GDM1 (cell line): Measurements from ENCODE around the gene MED6.

ENCODE experiments used
- DNase-seq: peaks from one replicate; lab custom pipeline; 2025; lab: John Stamatoyannopoulos, UW

Gene MED6

GRCh38 chr14:70600382-70601157 is at the start of gene MED6:
TSS of gene MED6 (minus strand) at chr14:70600655. CDS start at chr14:70600637, 18 bp downstream.
- DNase-seq = peak; percentile 89

DNA sequence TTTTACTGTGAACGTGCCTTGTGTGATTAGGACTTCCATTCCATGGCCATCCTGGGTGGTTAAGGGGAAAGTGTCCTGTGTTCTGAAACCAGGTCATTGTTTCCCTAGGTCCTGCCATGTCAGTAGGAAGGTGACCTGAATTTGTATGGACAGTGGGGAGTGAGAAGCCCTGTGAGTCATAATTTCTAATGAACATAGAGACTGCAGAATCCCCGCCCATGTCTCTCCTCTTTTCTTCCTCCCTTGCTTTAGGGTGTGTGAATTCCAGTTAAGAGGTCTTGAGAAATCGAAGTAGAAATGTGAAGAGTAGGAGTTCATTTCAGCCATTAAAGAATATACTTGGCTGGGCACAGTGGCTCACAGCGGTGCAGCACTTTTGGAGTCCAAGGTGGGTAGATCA is 49.3 kb upstream of the MED6 start:
- no peak for DNase-seq

GRCh38 chr14:70648346-70648745 is 47.9 kb upstream of the MED6 start:
- no peak for DNase-seq

GRCh38 chr14:70646705-70647104 is 46.2 kb upstream of the MED6 start:
- no peak for DNase-seq

- DNase-seq = no peak
Measured at GRCh38 chr14:70645892-70646291, 45.4 kb upstream of the MED6 start.

GRCh38 chr14:70643967-70644366 is 43.5 kb upstream of the MED6 start:
- DNase-seq = no peak

DNA sequence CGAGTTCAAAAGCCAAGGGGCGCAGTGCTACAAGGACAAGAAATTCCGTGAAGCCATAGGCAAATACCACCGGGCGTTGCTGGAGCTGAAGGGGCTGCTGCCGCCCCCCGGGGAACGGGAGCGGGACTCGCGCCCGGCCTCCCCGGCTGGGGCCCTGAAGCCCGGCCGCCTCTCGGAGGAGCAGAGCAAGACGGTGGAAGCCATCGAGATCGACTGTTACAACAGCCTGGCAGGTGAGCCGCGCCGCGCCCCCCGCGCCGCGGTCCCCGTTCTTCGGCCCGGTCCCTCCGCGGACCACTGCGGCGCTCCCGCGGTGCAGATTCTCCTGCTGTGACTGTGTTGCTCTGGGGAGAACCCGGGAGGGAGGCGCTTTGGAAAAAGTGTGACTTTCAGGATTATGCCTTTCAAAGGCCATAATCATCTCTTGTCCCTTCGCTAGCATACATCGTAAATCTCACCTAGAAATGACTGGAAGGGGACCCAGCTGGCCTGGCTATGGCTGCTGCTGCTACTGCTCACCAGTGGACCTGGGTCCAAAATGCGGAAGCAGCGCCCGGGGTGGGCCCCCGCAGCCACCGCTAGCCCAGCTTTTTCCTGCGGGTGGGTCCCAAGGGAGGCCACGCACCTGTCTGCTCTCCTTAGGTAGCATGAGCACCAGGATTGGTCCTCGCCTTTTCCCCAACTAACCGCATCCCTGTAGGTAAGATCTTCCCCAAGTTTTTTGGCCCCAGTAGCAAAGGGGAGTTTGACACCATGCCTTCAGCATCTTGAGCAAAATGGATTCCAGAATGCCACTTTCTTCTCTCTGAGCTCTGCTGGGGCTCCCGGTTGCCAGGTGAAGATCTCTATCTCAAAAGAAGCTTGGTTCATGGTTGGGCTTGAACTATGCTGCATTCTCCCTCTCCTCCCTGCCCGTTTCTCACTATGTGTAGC is 42.1 kb upstream of the MED6 start:
- peak; percentile 46 for DNase-seq

- no peak for DNase-seq
Measured at GRCh38 chr14:70641548-70642302, 41.3 kb upstream of the MED6 start, which contains the start of gene TTC9. TSS of gene TTC9 (plus strand) at chr14:70641916. CDS start at chr14:70642130, 214 bp downstream.

GRCh38 chr14:70640938-70641547 is 40.6 kb upstream of the MED6 start:
- no peak for DNase-seq

GRCh38 chr14:70638416-70638815 is 38.0 kb upstream of the MED6 start:
- DNase-seq = no peak

- DNase-seq = no peak
Measured at GRCh38 chr14:70635971-70636595, 35.6 kb upstream of the MED6 start.

DNA sequence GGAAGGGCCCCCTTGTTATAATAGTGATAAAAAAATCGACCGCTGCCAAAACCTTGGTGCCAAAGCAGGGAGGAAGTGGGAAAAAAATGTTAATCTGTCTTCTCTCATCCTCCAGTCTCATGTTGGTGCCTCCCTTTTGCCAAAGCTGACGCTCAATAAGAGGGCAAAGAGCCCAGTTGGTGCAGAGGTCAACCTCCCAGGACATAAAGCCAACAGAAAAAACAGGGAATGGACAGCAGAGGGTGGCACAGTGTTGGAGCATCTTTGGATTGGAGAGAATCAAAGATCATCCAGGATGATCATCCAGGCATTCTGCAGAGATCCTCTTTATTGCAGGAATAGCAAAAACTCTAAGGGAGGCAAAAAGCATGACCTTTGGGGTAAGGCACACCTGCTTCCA is 31.5 kb upstream of the MED6 start:
- DNase-seq = no peak

DNA sequence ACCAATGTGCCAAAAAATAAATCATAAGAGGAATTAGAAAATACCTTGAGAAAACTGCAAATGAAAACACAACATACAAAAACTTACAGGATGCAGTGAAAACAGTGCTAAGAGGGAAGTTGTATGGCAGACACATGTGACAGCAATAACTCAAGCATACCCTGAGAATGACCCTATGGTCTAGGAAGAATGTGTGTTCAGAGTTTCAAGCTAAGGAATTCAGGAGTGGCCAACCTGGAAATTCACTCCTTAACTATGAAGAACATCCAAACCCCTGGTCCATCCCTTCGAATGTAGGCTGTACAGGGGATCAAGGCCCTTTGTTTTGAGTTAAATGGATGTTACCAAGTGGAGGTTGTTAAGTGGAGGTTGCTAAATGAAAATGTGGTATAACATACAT is 24.5 kb upstream of the MED6 start:
- DNase-seq = no peak

DNA sequence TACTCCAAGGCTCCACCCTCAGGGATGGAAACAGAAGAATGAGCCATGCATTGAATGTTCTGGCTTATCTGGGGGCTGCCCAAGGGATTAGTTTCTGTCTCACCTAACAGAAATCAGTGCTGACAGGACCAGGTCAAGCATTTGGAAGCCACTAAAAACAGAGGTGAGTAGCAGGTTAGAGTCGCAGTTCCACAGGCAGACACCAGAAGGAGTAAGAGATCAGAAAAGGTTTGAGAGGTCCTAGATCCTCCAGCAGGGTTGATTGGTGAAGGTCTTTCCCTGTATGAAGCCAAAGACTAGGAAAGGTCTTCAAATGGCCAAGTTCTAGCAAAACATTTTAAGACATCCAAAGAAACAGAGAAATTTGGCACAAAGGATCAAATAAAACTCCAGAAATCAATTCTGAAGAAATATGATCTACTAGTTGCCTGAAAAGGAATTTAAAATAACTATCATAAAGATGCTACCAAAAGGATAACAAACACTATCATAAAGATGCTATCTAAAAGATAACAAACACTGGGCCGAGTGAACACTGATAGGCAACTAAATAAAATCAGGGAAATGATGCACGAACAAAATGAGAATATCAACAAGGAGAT is 21.8 kb upstream of the MED6 start:
- DNase-seq = peak; percentile 12

- no peak for DNase-seq
Measured at GRCh38 chr14:70619708-70620107, 19.3 kb upstream of the MED6 start.

- no peak for DNase-seq
Measured at GRCh38 chr14:70618314-70618713, 17.9 kb upstream of the MED6 start.

DNA sequence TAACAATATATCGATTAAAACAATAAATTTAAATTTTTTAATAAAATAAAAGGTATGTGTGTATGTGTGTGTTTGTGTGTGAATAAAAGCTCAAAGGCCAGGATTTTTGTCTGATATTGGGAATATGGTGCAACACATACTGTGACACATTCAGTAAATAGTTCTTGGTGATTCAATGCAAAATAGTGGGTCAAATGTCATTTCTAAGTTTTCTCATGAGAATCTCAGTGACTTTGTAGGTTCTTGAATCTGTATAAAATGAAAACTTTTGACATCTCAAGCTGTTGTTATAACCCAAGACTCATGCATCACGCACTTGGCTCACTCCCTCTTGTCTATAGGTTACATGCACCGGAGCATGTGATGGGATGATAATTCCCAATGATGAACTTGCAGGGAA is 16.2 kb upstream of the MED6 start:
- no peak for DNase-seq

GRCh38 chr14:70611216-70611615 is 10.8 kb upstream of the MED6 start:
- no peak for DNase-seq

- no peak for DNase-seq
Measured at GRCh38 chr14:70602254-70602653, 1.8 kb upstream of the MED6 start.

- no peak for DNase-seq
Measured at GRCh38 chr14:70601162-70601561, 707 bp upstream of the MED6 start.

DNA sequence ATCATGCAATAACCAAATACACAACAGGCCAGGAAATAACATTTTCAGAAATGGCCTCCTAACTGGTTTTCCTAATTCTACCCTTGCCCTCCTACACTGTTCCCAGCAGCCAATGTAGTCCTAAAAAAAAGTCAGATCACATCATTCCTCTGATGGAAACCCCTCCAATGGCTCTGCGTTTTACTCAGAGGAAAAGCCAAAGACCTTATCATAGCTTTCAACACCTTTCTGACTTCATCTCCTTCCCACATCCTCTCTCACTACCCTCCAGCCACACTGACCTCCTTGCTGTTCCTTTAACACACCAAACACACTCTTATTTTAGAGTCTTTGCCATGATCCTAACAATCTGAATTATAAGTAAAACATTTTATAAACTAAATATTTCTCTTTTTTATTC is 1.1 kb downstream of the MED6 start:
- DNase-seq = no peak
